NCI-H1417 treated with DMSO at 0.1 percent for 48 hours (cell line): ENCODE data around the gene SUSD4.
"Not testable (repeated sequence)": the region's sequence is repeated elsewhere in the genome, so short reads cannot be mapped to it uniquely, and the experiment has no call there.

Source experiments
- DNase-seq: peaks from one replicate; lab custom pipeline; 2025; lab: John Stamatoyannopoulos, UW

The SUSD4 gene

GRCh38 chr1:223291796-223292195, 72.2 kb downstream of the SUSD4 start:
- no peak for DNase-seq

GRCh38 chr1:223290397-223290796, 73.6 kb downstream of the SUSD4 start:
- DNase-seq, result no peak

- no peak for DNase-seq
Observed at GRCh38 chr1:223289621-223290020, 74.4 kb downstream of the SUSD4 start.

- DNase-seq, result no peak
Observed at GRCh38 chr1:223288826-223289225, 75.2 kb downstream of the SUSD4 start.

GRCh38 chr1:223285452-223285851, 78.5 kb downstream of the SUSD4 start:
- DNase-seq, result no peak

- DNase-seq, result not testable (repeated sequence)
Observed at GRCh38 chr1:223283697-223284096, 80.3 kb downstream of the SUSD4 start.

- DNase-seq, result not testable (repeated sequence)
Observed at GRCh38 chr1:223278311-223278710, 85.7 kb downstream of the SUSD4 start.

GRCh38 chr1:223276029-223276428, 87.9 kb downstream of the SUSD4 start:
- DNase-seq, result no peak

GRCh38 chr1:223273511-223273910, 90.5 kb downstream of the SUSD4 start:
- no peak for DNase-seq

- DNase-seq, result no peak
Observed at GRCh38 chr1:223271085-223271781, 92.7 kb downstream of the SUSD4 start.

GRCh38 chr1:223270155-223270554, 93.8 kb downstream of the SUSD4 start:
- no peak for DNase-seq

GRCh38 chr1:223269006-223269405, 95.0 kb downstream of the SUSD4 start:
- no peak for DNase-seq

GRCh38 chr1:223266632-223267172, 97.3 kb downstream of the SUSD4 start:
- DNase-seq, result no peak

- DNase-seq, result no peak
Observed at GRCh38 chr1:223264983-223265908, 98.7 kb downstream of the SUSD4 start.

GRCh38 chr1:223264529-223264928, 99.4 kb downstream of the SUSD4 start:
- DNase-seq, result no peak

- DNase-seq, result no peak
Observed at GRCh38 chr1:223261914-223262313, 102.1 kb downstream of the SUSD4 start.

GRCh38 chr1:223260712-223261111, 103.3 kb downstream of the SUSD4 start:
- no peak for DNase-seq

GRCh38 chr1:223259462-223259861, 104.5 kb downstream of the SUSD4 start:
- DNase-seq, result no peak

- no peak for DNase-seq
Observed at GRCh38 chr1:223258751-223259198, 105.2 kb downstream of the SUSD4 start.

GRCh38 chr1:223257856-223258550, 106.0 kb downstream of the SUSD4 start:
- no peak for DNase-seq

- DNase-seq, result no peak
Observed at GRCh38 chr1:223256034-223256433, 107.9 kb downstream of the SUSD4 start.

GRCh38 chr1:223253916-223254315, 110.1 kb downstream of the SUSD4 start:
- DNase-seq, result no peak
